GM19025 (cell line): ENCODE results near the gene YWHAG.

ENCODE experiments used
- ATAC-seq: cut with Tn5 transposase; IDR thresholded peaks from one replicate; pipeline ENCODE4 v1.9.1; 2021; ENCODE audit warnings: mild to moderate bottlenecking, low read depth, moderate library complexity; ENCODE audit not compliant: unreplicated experiment

Gene YWHAG

GRCh38 chr7:76278540-76278939 lies 80.3 kb downstream of the YWHAG start:
- no peak for ATAC-seq
